Superior temporal gyrus (tissue), 1 donor: ENCODE measurements around the gene KIF1A.

Experiments
- DNase-seq: peaks from one replicate; pipeline ENCODE4 v3.0.0-alpha.2; 2016; ENCODE audit errors: extremely low spot score

The KIF1A gene

GRCh38 chr2:240803191-240803590 is 16.8 kb downstream of the KIF1A start:
- DNase-seq: no peak

GRCh38 chr2:240799033-240799820 is 20.8 kb downstream of the KIF1A start:
- no peak for DNase-seq

GRCh38 chr2:240798327-240798905 is 21.6 kb downstream of the KIF1A start:
- no peak for DNase-seq

- no peak for DNase-seq
These were observed 22.1 kb downstream of the KIF1A start for GRCh38 chr2:240797914-240798313.

DNA sequence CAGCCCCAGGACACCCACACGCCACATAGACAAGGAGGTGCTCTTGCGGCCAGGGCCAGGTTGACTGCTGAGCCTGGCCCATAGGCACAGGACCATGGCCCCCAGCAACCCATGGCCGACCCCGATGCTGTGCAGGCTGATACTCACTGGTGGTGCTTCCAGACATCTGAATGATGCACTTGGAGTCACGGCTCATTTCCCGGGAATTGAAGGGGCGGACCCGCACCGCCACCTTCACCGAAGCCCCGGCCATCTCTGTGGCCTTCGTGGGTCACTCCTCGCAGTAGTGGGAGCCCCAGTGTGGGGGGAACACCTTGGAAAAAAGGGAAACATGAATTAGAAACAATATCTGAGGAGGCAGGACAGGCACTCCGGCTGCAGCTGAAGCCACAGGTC is 22.5 kb downstream of the KIF1A start:
- DNase-seq: no peak

DNA sequence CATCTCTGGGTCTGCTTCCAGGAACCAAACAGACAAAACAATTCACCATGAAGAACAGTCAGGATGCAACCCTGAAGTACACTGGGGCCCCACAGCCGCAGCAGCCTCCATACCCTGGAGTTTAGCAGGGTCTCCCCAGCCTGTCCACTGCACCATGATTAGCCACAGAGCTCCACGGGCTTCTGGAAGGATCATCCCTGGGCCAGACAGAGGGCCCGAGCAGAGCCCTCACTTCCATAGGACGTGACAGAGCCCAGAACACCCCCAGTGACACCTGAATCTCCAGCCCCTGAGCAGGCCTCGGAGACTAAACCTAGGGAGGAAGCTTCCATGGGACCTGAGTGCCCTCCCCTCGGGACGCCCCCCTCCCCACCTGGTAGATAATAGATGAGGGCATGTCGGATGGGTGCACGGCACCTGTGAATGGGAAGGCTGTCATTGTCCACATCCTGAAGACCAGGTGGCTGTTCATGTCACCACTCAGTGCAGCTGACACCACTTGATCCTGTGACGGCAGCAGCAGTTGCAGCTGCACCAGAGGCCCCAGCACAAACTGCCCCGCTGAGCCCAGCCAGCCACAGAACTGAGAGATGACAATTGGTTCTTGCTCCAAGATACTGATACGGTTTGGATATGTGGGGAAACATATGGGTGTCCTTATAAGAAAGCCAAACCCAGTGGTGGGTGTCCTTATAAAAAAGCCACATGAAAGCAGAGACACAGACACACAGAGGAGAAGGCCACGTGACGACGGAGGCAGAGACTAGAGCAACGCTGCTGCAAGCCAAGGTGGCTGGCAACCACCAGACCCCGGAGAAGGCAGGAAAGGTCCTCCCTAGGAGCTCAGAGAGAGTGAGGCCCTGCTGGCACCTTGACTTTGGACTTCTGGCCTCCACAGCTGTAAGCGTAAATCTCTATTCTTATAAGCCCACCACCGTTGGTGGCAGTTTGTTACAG is 23.2 kb downstream of the KIF1A start:
- DNase-seq: no peak

GRCh38 chr2:240795916-240796510 is 24.0 kb downstream of the KIF1A start:
- no peak for DNase-seq

- no peak for DNase-seq
These were observed 24.6 kb downstream of the KIF1A start for GRCh38 chr2:240795454-240795853.

DNA sequence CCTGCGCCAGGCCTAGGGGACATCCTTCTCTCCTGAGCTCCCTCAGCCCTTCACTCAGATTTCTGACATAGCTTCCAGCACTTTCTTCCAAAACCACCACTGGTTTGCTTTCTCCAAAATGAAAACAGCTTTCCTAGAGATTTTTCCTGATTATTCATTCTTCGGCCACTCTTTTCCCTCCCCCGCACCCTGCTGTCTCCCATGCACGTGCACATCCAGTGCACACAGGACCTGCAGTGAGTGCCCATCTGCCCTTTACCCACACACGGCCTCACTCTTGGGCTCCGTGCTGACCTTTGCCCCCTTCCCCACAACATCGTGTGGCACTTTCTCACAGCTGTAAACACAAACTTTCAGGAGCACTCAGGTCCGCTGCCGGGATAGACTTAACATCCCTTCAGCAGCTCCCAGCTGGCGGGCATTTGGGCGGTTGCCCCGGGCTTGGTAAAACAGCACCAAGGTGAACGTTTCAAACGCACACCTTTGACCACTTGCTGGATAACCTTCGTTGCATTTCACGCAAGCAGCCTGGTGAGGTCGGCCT is 25.8 kb downstream of the KIF1A start:
- DNase-seq: no peak

DNA sequence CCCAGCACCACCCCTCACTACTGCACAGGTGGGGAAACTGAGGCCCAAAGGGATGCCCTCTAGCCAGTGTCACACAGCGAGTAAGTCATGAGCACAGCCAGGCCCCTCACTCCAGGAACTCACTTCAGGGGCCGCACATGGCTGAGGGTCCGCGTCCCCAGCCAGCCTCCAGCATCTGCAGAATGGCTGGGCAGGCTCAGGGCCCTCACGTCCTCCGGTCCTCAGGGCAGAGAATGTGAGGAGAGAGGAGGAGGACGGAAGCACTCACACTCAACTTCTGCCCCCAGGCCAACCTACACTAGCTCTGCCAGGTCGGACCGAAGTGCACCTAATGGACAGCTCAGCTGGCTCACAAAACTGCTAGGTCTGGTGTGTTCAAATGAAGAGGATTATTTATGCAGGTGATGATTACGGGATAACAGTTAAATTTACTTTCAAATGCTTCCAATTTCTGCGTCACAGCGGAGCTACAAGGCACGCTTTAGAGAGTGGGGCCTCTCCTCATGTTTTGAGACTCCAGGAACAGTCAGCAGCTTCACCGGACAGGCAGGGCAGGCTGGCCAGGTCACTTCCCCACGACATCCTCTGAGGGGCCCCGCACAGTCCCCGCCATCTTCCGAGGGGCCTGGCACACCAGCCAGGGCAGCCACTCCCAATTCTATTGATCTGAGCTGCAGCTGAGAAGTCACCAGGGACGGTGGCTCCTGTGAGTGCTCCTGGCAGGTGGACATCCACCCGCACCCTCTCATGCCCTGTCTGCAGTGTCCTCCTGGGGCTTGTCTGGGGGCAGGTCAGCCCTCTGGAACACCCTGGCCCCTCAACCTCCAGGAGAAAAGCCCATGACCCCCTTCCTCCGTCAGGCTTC is 26.5 kb downstream of the KIF1A start:
- DNase-seq: no peak

DNA sequence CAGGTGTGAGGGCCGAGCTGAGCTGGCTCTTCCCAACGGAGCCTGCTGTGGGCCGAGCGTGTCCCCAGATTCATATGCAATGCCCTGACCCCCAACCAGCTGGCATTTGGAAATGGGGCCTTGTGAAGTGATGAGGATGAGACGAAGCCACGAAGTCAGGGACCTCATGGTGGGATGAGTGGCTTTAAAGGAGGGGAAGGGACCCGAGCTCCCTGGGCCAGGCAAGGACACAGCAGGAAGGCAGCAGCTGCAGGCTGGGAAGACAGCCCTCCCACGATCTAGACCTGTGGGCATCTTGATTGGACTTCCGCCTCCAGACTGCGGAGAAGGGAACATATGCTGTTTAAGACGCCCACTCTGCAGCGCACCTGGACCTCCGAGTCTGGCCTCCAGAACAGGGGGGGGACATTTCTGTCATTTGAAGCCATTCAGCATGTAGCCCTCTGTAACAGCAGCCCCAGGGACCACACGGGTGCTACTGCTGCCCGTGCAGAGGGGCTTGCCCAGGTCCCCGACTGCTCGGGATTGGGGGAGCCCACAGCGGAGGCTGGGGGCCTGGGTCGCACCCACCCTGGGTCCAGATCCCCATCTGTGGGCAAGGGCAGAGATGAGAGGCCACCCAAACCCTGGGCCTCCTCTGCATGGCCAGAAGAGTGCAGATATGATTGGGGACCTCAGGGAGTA is 27.2 kb downstream of the KIF1A start:
- no peak for DNase-seq

- no peak for DNase-seq
These were observed 28.0 kb downstream of the KIF1A start for GRCh38 chr2:240791821-240792628.

GRCh38 chr2:240791221-240791800 is 28.7 kb downstream of the KIF1A start:
- DNase-seq: no peak

DNA sequence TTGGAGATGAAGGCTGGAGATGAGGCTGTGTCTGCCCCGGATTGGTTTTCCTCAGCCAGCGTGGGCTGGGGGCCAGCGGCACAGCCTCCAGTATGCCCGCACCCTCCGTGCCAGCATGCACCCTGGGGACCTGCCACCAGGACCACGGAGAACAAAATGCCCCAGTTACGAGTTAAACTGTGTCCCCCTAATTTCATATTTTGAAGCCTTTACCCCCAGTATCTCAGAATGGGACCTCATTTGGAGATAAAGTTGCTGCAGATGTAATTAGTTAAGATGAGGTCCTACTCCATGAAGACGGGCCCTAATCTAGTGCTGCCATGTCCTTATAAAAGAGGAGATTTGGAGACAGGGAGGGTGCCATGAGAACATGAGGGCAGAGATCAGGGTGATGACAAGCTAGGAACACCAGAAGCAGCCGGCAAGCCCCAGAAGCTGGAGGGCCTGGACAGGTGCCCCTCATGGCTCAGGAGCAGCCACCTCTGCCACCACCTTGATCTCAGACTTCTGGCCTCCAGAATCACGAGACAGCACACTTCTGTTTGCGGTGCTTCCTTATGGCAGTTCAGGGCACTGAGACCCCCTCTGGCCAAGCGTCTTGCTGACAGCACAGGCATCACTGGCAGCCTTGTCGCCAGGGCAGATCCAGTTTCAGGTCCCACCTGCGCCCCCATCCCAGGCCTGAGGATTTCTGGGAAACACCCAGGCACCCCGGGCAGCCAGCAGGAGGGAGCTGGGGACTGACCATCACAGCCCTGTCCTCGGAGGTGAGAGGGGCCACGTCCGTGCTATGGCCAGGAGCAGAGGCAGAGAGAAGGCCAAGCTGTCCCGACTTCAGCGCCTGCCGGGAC is 29.4 kb downstream of the KIF1A start:
- no peak for DNase-seq

- no peak for DNase-seq
These were observed 30.3 kb downstream of the KIF1A start for GRCh38 chr2:240789501-240790369.

- no peak for DNase-seq
These were observed 31.0 kb downstream of the KIF1A start for GRCh38 chr2:240789051-240789453.

- DNase-seq: no peak
These were observed 31.5 kb downstream of the KIF1A start for GRCh38 chr2:240788482-240788881.
